B cell (primary cell): ENCODE measurements around the gene MRPS30. TPM values are rescaled to one million over a fixed set of nuclear protein-coding genes. Genes with fewer than 3 reads are reported as not detected.
"Not testable (repeated sequence)": the region's sequence is repeated elsewhere in the genome, so short reads cannot be mapped to it uniquely, and the experiment has no call there.

ENCODE experiments used
- ATAC-seq: fragments of 200-7000 bp; cut with Tn5 transposase; one replicate; pipeline ENCODE4 v1.10.0; 2021; ENCODE audit warnings: low read depth, mild to moderate bottlenecking, moderate number of reproducible peaks, moderate library complexity
- CTCF ChIA-PET: fragments of 350-600 bp; sonication (Branson Sonifier 250); formaldehyde crosslinking; loops from one replicate; lab custom pipeline; 2021; ENCODE audit warnings: antibody characterized with exemption, inconsistent platforms; lab: Charles Lee
- POLR2A ChIA-PET: fragments of 350-600 bp; sonication (Branson Sonifier 250); formaldehyde crosslinking; loops from one replicate; lab custom pipeline; 2021; ENCODE audit warnings: antibody characterized with exemption; lab: Charles Lee
- DNase-seq: peaks from one replicate; pipeline ENCODE4 v3.0.0; 2013
- H2AFZ ChIP-seq: 2 replicates; pipeline ENCODE4 v1.6.1; 2012; ENCODE audit warnings: mild to moderate bottlenecking, low read depth, low read length; ENCODE audit not compliant: insufficient read depth, poor library complexity, severe bottlenecking
- H3K27ac ChIP-seq, 2 donors: 1 replicate in 1 of 2; 2 replicates in 1 of 2; pipeline ENCODE4 v1.5.1; 2012 to 2013; ENCODE audit warnings: low read length in 2 of 2, mild to moderate bottlenecking in 2 of 2, moderate library complexity in 1 of 2
- H3K27me3 ChIP-seq, 4 experiments: fragments of 200-600 bp in 1 of 4; sonication (generic) in 1 of 4; replicated peaks in 1 of 4; 1 replicate in 2 of 4; 2 replicates in 2 of 4; pipeline versions ENCODE4 v1.6.1 to v1.7.0; 2013 to 2016; ENCODE audit warnings: low read length in 3 of 4, mild to moderate bottlenecking in 2 of 4, mixed read lengths in 1 of 4, moderate library complexity in 1 of 4; ENCODE audit not compliant: insufficient read depth in 4 of 4, control insufficient read depth in 3 of 4; ENCODE audit errors: control extremely low read depth in 1 of 4
- H3K36me3 ChIP-seq, 2 experiments: replicated peaks in 1 of 2; 1 replicate in 1 of 2; 2 replicates in 1 of 2; pipeline versions ENCODE4 v1.6.1 to v1.7.1; 2013; ENCODE audit warnings: low read length in 1 of 2; ENCODE audit not compliant: insufficient read depth in 2 of 2, control insufficient read depth in 1 of 2; ENCODE audit errors: control extremely low read depth in 1 of 2, extremely low read depth in 1 of 2
- H3K4me1 ChIP-seq, 2 donors: fragments of 200-600 bp in 1 of 2; sonication (generic) in 1 of 2; 1 replicate in 1 of 2; 2 replicates in 1 of 2; pipeline versions ENCODE4 v1.5.1 to v1.6.1; 2013 to 2017; ENCODE audit warnings: low read length in 2 of 2; ENCODE audit not compliant: control insufficient read depth in 2 of 2, insufficient read depth in 2 of 2
- H3K4me2 ChIP-seq: replicated peaks from 2 replicates; pipeline ENCODE3; 2012; ENCODE audit warnings: mild to moderate bottlenecking, low read depth, low read length; ENCODE audit not compliant: poor library complexity, severe bottlenecking
- H3K4me3 ChIP-seq, 5 experiments: fragments of 200-600 bp in 1 of 5; sonication (generic) in 1 of 5; 1 replicate in 3 of 5; 2 replicates in 2 of 5; pipeline versions ENCODE4 v1.5.1 to v1.7.0; 2011 to 2016; ENCODE audit warnings: low read length in 4 of 5, mild to moderate bottlenecking in 4 of 5, low read depth in 2 of 5, control low read depth in 1 of 5, moderate library complexity in 1 of 5; ENCODE audit not compliant: insufficient read depth in 1 of 5; ENCODE audit errors: control extremely low read depth in 1 of 5, extremely low read depth in 1 of 5
- H3K79me2 ChIP-seq: fragments of 200-600 bp; sonication (generic); one replicate; pipeline ENCODE4 v1.6.0; 2016; ENCODE audit warnings: low read length; ENCODE audit not compliant: control insufficient read depth, insufficient read depth
- H3K9ac ChIP-seq: fragments of 200-600 bp; sonication (generic); 2 replicates; pipeline ENCODE4 v1.6.1; 2017; ENCODE audit warnings: mild to moderate bottlenecking, low read length, moderate library complexity
- H3K9me3 ChIP-seq, 3 donors: one replicate each; pipeline versions ENCODE4 v1.6.1 to v1.7.1; 2013; ENCODE audit warnings: low read length in 2 of 3; ENCODE audit not compliant: control insufficient read depth in 2 of 3, insufficient read depth in 1 of 3; ENCODE audit errors: control extremely low read depth in 1 of 3
- H4K20me1 ChIP-seq: 2 replicates; pipeline ENCODE4 v1.6.0; 2012; ENCODE audit warnings: mild to moderate bottlenecking, low read length; ENCODE audit not compliant: insufficient read depth, control insufficient read depth, poor library complexity, severe bottlenecking
- H3K27ac Mint-ChIP-seq: one replicate; pipeline ENCODE4 v1.8.0; 2021; ENCODE audit warnings: mixed read lengths
- H3K27me3 Mint-ChIP-seq: one replicate; pipeline ENCODE4 v1.8.0; 2021; ENCODE audit warnings: mixed read lengths
- H3K4me1 Mint-ChIP-seq: one replicate; pipeline ENCODE4 v1.8.0; 2021; ENCODE audit warnings: mixed read lengths
- H3K4me3 Mint-ChIP-seq: one replicate; pipeline ENCODE4 v1.8.0; 2021; ENCODE audit warnings: mixed read lengths
- H3K9me3 Mint-ChIP-seq: one replicate; pipeline ENCODE4 v1.8.0; 2022; ENCODE audit warnings: mixed read lengths; ENCODE audit not compliant: insufficient read depth
- CTCF ChIP-seq: fragments of 200-600 bp; IDR thresholded peaks from one replicate; pipeline ENCODE4 v1.8.0; 2022; ENCODE audit warnings: antibody characterized with exemption, mild to moderate bottlenecking
- EZH2 ChIP-seq: IDR thresholded peaks from 2 replicates; pipeline ENCODE4 v1.6.1; 2012; ENCODE audit warnings: borderline replicate concordance, low read depth, mild to moderate bottlenecking, moderate library complexity, low read length; ENCODE audit not compliant: insufficient read depth, poor library complexity, severe bottlenecking
- WGBS: methylation state at CpG from one replicate; pipeline ENCODE4 v1.1.5; 2013; ENCODE audit warnings: missing lambda C conversion rate; ENCODE audit not compliant: insufficient coverage; 5-methylcytosine and 5-hydroxymethylcytosine counted together
- intact Hi-C: fragments of 100-400 bp; cut with micrococcal nuclease; formaldehyde crosslinking; loops from one replicate; pipeline ENCODE4 v1.10.0; 2022
- polyA plus RNA-seq: library from polyadenylated mRNA; depleted of rRNA; stranded (reverse); fragments of >200 nt; gene quantifications from 2 replicates; pipeline ENCODE4 v1.2.3, GENCODE V29; 2012
- total RNA-seq, 2 donors: library from RNA; stranded (reverse); fragments of 120-200 nt in 1 of 2; gene quantifications; 1 replicate in 1 of 2; 2 replicates in 1 of 2; pipeline versions ENCODE4 v1.2.3 to v1.2.4, GENCODE V29; 2013 to 2022

The MRPS30 gene
- total and polyA plus RNA-seq, 2 donors (not counting 1 experiment from before 2014, with no cell fraction given), result 41.8 to 46.1 TPM

GRCh38 chr5:44783634-44784315 lies 25.0 kb upstream of the MRPS30 start:
- ChIA-PET CTCF (no interaction called here), POLR2A (no interaction called here)
- no peaks in the 10 kb centered on the region for H3K36me3 ChIP-seq
- ATAC-seq, result no peak
- H3K27me3 ChIP-seq, result peaks cover 0 to 3% (median 0%) of the 10 kb centered on the region in 4 experiments
- H3K4me1 ChIP-seq, result no peaks in the 10 kb centered on the region
- H3K27ac Mint-ChIP-seq, result no peak overlapping the region
- H3K4me2 ChIP-seq, result no peak overlapping the region
- H3K9ac ChIP-seq, result no peak overlapping the region
- H3K9me3 ChIP-seq, result peaks cover 0 to 12% (median 0%) of the 10 kb centered on the region in 3 donors
- H3K27me3 Mint-ChIP-seq, result no peaks in the 10 kb centered on the region
- no peak overlapping the region for H2AFZ ChIP-seq
- no peaks in the 10 kb centered on the region for H3K4me1 Mint-ChIP-seq
- intact Hi-C loops, result no loop called here
- 70% methylated on average over 2 of the region's 4 CpGs for WGBS
- H3K9me3 Mint-ChIP-seq, result peaks cover 2% of the 10 kb centered on the region
- no peaks in the 10 kb centered on the region for H4K20me1 ChIP-seq
- H3K4me3 Mint-ChIP-seq, result no peak overlapping the region
- no peak overlapping the region for H3K27ac ChIP-seq
- no peaks in the 10 kb centered on the region for H3K79me2 ChIP-seq
- TF ChIP-seq CTCF (no peak), EZH2 (no peak)
- H3K4me3 ChIP-seq, result no peak overlapping the region
- DNase-seq, result no peak

- no peak overlapping the region for H3K4me2 ChIP-seq
- no peaks in the 10 kb centered on the region for H3K27me3 ChIP-seq
- POLR2A ChIA-PET, result no interaction called here
- Mint-ChIP-seq H3K9me3 (peaks cover 8% of the 10 kb centered on the region), H3K27me3 (no peaks in the 10 kb centered on the region), H3K4me1 (no peaks in the 10 kb centered on the region), H3K27ac (no peak overlapping the region), H3K4me3 (no peak overlapping the region)
- DNase-seq (no peak), ATAC-seq (no peak)
- H2AFZ ChIP-seq, result no peak overlapping the region
- TF ChIP-seq CTCF (no peak), EZH2 (no peak)
- no peak overlapping the region for H3K9ac ChIP-seq
- WGBS, result no CpG with 5 or more reads among the region's 3 CpGs
- intact Hi-C loops, result no loop called here
- CTCF ChIA-PET, result no interaction called here
- no peak overlapping the region for H3K4me3 ChIP-seq
- H3K36me3 ChIP-seq, result no peaks in the 10 kb centered on the region
- no peaks in the 10 kb centered on the region for H3K79me2 ChIP-seq
- no peak overlapping the region for H3K27ac ChIP-seq
- H4K20me1 ChIP-seq, result no peaks in the 10 kb centered on the region
- no peaks in the 10 kb centered on the region for H3K4me1 ChIP-seq
- H3K9me3 ChIP-seq, result peaks cover 0 to 14% (median 1%) of the 10 kb centered on the region in 3 donors
Measured at GRCh38 chr5:44787731-44788130, 21.0 kb upstream of the MRPS30 start.

- H3K36me3 ChIP-seq, H4K20me1 ChIP-seq, intact Hi-C loops, H3K4me2 ChIP-seq, H3K4me3 ChIP-seq, CTCF ChIA-PET, H3K9me3 Mint-ChIP-seq, H3K4me3 Mint-ChIP-seq, ATAC-seq, POLR2A ChIA-PET, H3K27ac Mint-ChIP-seq, H3K27ac ChIP-seq, H3K9ac ChIP-seq, H3K27me3 Mint-ChIP-seq, H3K79me2 ChIP-seq, H2AFZ ChIP-seq, DNase-seq, H3K27me3 ChIP-seq, H3K4me1 Mint-ChIP-seq, H3K4me1 ChIP-seq: not testable (repeated sequence)
- WGBS, result 93% methylated on average over 3 of the region's 11 CpGs
- H3K9me3 ChIP-seq, result peaks cover 0 to 22% (median 4%) of the 10 kb centered on the region in 3 donors
Measured at GRCh38 chr5:44789372-44789995, 19.3 kb upstream of the MRPS30 start.
